ENCODE measurements around the gene YKT6.

Gene YKT6

GRCh38 chr7:44159824-44160630 is 40.8 kb upstream of the YKT6 start:
- no peak overlapping the region for H3K4me3 ChIP-seq (ENCODE audit: low read length)
- H3K4me1 ChIP-seq (ENCODE audit: control insufficient read depth, low read length) = no peaks in the 10 kb centered on the region
- H3K36me3 ChIP-seq (ENCODE audit: control insufficient read depth, low read length) = no peaks in the 10 kb centered on the region
- no peaks in the 10 kb centered on the region for H3K9me3 ChIP-seq (ENCODE audit: control insufficient read depth, insufficient read depth, low read length)
- no peaks in the 10 kb centered on the region for H4K20me1 ChIP-seq (ENCODE audit: control insufficient read depth, insufficient read depth, low read depth, low read length)
- no peak overlapping the region for H3K27ac ChIP-seq (ENCODE audit: low read depth, low read length)
- H3K9me2 ChIP-seq (replicated peaks; ENCODE audit: control insufficient read depth, low read length) = no peaks in the 10 kb centered on the region
- peaks cover 24% of the 10 kb centered on the region for H3K27me3 ChIP-seq (ENCODE audit: control insufficient read depth, low read length)
- H3F3A ChIP-seq (ENCODE audit: control insufficient read depth, insufficient read depth) = no peaks in the 10 kb centered on the region
- no peak for TF ChIP-seq CTCF (IDR thresholded peaks at IDR 0.05; ENCODE audit: low read depth, low read length, poor library complexity, severe bottlenecking)
- TF ChIP-seq EZH2phosphoT487 (IDR thresholded peaks at IDR 0.05; ENCODE audit: borderline replicate concordance, low read length) = no peak
- H3K4me2 ChIP-seq (ENCODE audit: low read length) = no peak overlapping the region
- no peaks in the 10 kb centered on the region for H3K79me2 ChIP-seq (ENCODE audit: control insufficient read depth, low read length)

- no peaks in the 10 kb centered on the region for H3K9me3 ChIP-seq (ENCODE audit: control insufficient read depth, insufficient read depth, low read length)
- H3F3A ChIP-seq (ENCODE audit: control insufficient read depth, insufficient read depth) = no peaks in the 10 kb centered on the region
- H4K20me1 ChIP-seq (ENCODE audit: control insufficient read depth, insufficient read depth, low read depth, low read length) = no peaks in the 10 kb centered on the region
- H3K9me2 ChIP-seq (replicated peaks; ENCODE audit: control insufficient read depth, low read length) = no peaks in the 10 kb centered on the region
- no peak overlapping the region for H3K27ac ChIP-seq (ENCODE audit: low read depth, low read length)
- no peak overlapping the region for H3K4me2 ChIP-seq (ENCODE audit: low read length)
- H3K27me3 ChIP-seq (ENCODE audit: control insufficient read depth, low read length) = peaks cover 22% of the 10 kb centered on the region
- TF ChIP-seq EZH2phosphoT487 (IDR thresholded peaks at IDR 0.05; ENCODE audit: borderline replicate concordance, low read length) (no peak), CTCF (IDR thresholded peaks at IDR 0.05; ENCODE audit: low read depth, low read length, poor library complexity, severe bottlenecking) (no peak)
- no peaks in the 10 kb centered on the region for H3K79me2 ChIP-seq (ENCODE audit: control insufficient read depth, low read length)
- no peaks in the 10 kb centered on the region for H3K4me1 ChIP-seq (ENCODE audit: control insufficient read depth, low read length)
- no peaks in the 10 kb centered on the region for H3K36me3 ChIP-seq (ENCODE audit: control insufficient read depth, low read length)
- no peak overlapping the region for H3K4me3 ChIP-seq (ENCODE audit: low read length)
Observed at GRCh38 chr7:44161371-44161770, 39.4 kb upstream of the YKT6 start.

- Histone ChIP-seq H3K27ac (ENCODE audit: low read depth, low read length) (no peak overlapping the region), H3K9me3 (ENCODE audit: control insufficient read depth, insufficient read depth, low read length) (no peaks in the 10 kb centered on the region), H4K20me1 (ENCODE audit: control insufficient read depth, insufficient read depth, low read depth, low read length) (no peaks in the 10 kb centered on the region), H3K36me3 (ENCODE audit: control insufficient read depth, low read length) (no peaks in the 10 kb centered on the region), H3K4me2 (ENCODE audit: low read length) (no peak overlapping the region), H3K4me3 (ENCODE audit: low read length) (no peak overlapping the region), H3K79me2 (ENCODE audit: control insufficient read depth, low read length) (no peaks in the 10 kb centered on the region), H3F3A (ENCODE audit: control insufficient read depth, insufficient read depth) (no peaks in the 10 kb centered on the region), H3K4me1 (ENCODE audit: control insufficient read depth, low read length) (no peaks in the 10 kb centered on the region), H3K9me2 (replicated peaks; ENCODE audit: control insufficient read depth, low read length) (no peaks in the 10 kb centered on the region), H3K27me3 (ENCODE audit: control insufficient read depth, low read length) (peaks cover 19% of the 10 kb centered on the region)
- TF ChIP-seq EZH2phosphoT487 (IDR thresholded peaks at IDR 0.05; ENCODE audit: borderline replicate concordance, low read length) = no peak
- no peak for TF ChIP-seq CTCF (IDR thresholded peaks at IDR 0.05; ENCODE audit: low read depth, low read length, poor library complexity, severe bottlenecking)
Observed at GRCh38 chr7:44162179-44162578, 38.6 kb upstream of the YKT6 start.

All from DOHH2 (cell line).